NCI-H82 treated with DMSO at 0.1 percent for 48 hours (cell line): ENCODE results near the gene NAALAD2.
"Not testable (repeated sequence)": the region's sequence is repeated elsewhere in the genome, so short reads cannot be mapped to it uniquely, and the experiment has no call there.

Experiments used
- DNase-seq: peaks from one replicate; lab custom pipeline; 2025; ENCODE audit not compliant: unreplicated experiment; lab: John Stamatoyannopoulos, UW

Gene NAALAD2

DNA sequence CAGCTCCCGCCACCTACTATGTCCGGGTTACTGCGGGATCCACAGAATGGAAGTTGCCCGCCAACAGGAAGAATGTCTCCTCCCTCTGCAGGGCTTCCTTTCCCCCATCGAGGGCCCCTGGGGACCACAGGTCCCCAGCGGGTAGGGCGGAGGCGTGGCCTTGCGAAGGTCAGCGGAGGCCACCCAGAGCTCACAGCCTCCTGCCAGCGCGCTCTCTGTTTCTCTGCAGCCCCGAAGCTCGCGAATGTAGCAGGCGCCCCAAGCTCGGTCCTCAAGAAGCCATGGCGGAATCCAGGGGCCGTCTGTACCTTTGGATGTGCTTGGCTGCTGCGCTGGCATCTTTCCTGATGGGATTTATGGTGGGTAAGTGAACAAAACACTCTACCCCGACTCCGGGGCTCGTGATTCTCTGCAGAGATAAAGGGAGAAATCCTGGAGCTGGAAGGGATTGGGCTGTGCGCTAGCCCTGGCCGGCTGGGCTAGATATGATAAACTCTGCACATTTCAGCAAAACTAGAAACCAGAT, at the start of gene NAALAD2:
Gene NAALAD2, plus strand, starts transcription at position 186 of the 526 bp plus-strand sequence. Its CDS starts 96 bp downstream, at position 282.
- peak; percentile 65 for DNase-seq

- DNase-seq: not testable (repeated sequence)
These were observed 48.8 kb upstream of the NAALAD2 start, which contains the start of gene UBTFL1 for GRCh38 chr11:90085650-90086049. TSS of gene UBTFL1 (plus strand) at chr11:90085950. CDS start at chr11:90085950, 0 bp downstream.

DNA sequence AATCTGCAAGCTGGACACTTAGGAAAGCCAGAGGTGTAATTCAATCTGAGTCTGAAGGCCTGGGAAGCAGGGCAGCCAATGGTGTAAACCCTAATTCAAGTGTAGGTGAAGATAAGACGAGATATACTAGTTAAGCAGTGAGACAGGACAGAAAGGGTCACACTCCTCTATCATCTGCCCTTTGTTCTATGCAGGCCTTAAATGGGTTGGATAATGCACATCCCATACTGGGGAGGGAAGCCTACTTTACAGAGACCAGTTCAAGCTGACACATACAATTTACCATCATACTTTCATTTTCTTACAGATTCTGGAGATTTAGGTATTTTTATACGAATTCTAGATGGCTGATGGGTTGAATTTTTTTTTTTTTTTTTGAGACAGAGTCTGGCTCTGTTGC, 45.7 kb upstream of the NAALAD2 start:
- DNase-seq: not testable (repeated sequence)

DNA sequence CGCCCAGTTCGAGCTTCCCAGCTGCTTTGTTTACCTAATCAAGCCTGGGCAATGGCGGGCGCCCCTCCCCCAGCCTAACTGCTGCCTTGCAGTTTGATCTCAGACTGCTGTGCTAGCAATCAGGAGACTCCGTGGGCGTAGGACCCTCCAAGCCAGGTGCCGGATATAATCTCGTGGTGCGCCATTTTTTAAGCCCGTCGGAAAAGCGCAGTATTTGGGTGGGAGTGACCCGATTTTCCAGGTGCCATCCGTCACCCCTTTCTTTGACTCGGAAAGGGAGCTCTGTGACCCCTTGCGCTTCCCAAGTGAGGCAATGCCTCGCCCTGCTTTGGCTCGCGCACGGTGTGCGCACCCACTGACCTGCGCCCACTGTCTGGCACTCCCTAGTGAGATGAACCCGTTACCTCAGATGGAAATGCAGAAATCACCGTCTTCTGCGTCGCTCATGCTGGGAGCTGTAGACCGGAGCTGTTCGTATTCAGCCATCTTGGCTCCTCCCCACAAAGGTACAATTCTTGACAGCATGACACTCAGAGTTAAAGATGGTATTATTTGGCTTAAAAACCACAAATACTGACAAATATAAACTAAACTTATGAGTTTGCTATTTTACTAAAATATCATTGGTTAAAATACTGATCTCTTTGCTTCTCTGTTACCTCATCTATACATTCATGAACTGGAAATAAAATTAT, 39.1 kb upstream of the NAALAD2 start:
- not testable (repeated sequence) for DNase-seq

DNA sequence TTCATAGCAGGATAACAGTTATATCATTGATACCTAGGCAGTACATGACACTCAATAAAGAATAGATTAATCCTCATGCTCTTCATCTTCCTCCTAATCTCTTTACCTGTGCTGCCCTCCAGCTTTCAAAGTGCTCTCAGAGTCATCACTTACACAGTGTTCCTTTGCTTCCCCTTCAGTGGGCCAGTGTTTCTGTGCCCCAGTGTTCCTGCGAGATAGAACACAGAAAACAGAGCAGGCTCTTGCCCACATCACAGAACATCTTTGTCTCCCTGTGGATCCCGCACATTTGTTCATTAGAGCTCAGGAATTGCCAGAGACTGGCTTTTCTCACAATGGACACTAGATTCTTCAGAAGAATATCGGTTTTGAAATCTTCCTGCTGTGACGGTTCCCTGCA, 36.2 kb upstream of the NAALAD2 start:
- DNase-seq: not testable (repeated sequence)

DNA sequence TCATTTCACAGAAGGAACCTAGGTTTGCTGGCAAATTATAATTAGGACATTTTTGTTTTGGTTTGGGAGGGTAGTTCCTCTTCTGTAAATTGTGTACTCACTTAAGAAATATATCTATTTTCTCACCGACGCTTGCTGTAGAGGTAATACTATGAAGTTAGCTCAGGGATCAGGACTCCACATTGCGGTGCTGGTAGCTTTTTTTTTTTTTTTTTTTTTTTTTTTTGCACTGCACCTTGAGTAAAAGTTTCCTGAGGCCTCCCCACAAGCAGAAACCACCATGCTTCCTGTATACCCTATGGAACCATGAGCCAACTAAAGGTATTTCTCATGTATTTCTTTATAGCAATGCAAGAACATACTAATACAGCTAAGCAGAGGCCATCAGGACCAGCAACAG, 34.0 kb upstream of the NAALAD2 start:
- DNase-seq: no peak

DNA sequence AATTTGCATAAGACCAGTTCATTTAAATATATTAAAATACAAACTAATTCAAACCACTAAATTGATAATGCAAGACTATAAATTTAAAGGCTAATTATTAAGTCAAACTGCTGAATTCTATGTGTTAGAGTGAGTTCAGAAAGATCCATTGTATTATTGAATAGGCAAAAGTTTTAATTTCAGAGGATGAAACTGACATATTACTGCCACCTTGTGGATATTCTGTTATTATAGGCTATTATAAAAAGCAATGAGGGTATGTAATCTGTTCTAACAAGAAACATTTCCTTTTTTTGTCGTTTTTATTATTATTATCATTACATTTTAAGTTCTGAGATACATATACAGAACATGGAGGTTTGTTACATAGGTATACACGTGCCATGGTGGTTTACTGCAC, 20.9 kb upstream of the NAALAD2 start:
- no peak for DNase-seq

- peak; percentile 27 for DNase-seq
These were observed 14.3 kb upstream of the NAALAD2 start for GRCh38 chr11:90120191-90120590.

DNA sequence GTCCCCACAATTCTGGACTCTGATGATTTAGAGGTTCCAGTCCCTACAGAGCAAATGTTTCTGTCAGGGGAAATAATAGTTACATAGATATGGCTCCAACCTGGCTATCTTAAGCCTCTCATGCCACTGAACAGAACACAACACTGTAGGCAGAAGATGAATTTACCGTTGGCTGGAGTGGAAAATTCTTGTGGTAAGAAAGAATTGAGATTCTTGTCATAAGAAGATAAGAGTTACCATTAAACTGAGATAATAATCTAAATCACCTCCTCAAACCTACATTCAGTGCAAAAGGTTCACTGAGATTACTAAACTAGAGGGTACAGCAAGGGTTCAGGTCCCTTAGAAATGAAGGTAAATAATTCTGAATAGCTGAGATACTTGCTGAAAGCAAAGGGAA, 10.1 kb upstream of the NAALAD2 start:
- no peak for DNase-seq

DNA sequence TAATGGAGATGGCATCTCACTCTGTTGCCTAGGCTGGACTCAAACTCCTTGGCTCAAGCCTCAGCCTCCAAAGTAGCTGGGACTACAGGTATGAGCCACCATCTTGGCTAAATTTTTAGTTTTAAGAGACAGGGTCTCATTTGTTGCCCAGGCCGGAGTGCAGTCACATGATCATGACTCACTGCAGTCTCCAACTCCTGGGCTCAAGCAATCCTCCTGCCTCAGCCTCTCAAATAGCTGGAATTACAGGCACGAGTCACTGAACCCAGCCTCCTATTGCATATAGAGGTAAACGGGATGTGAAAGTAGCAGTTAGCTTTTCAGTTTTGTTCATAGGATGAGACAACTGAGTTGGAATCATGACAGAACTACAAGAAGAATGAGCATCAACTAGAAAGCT, 9.5 kb upstream of the NAALAD2 start:
- DNase-seq: no peak

GRCh38 chr11:90133560-90134477, 644 bp upstream of the NAALAD2 start:
- DNase-seq: no peak

DNA sequence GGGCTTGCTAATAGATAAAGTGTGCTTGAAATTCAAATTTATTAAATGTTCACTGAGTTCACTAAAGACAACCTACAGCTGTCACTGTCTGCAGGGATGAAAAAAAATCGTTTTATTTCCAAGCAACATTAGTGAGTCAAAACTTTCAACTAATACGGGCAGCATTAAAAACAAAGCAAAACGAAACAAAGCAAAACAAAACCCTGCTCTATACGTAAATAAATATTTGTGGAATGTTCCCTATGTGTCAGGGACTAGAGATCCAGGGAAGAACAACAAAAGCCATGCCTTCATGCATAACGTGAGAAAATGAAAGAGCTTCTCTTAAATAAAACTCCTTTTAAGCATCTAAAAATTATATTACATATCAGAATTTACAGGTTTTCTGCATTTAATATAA, 553 bp downstream of the NAALAD2 start:
- no peak for DNase-seq

DNA sequence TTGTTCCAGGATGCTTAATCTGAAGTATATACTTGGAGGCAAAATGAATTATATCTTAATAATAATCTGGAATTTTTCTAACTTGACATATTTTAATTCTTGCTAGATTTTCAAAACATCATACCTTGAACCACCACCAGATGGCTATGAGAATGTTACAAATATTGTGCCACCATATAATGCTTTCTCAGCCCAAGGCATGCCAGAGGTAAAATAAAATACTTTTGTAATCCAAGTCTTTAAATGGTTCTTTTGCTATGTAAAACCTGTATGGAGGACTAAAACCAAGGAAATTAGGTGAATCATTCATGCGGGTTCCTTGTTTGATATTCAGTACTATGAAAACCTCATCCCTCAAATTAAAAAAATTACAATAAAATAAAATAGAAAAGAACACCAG, 14.4 kb downstream of the NAALAD2 start:
- no peak for DNase-seq

DNA sequence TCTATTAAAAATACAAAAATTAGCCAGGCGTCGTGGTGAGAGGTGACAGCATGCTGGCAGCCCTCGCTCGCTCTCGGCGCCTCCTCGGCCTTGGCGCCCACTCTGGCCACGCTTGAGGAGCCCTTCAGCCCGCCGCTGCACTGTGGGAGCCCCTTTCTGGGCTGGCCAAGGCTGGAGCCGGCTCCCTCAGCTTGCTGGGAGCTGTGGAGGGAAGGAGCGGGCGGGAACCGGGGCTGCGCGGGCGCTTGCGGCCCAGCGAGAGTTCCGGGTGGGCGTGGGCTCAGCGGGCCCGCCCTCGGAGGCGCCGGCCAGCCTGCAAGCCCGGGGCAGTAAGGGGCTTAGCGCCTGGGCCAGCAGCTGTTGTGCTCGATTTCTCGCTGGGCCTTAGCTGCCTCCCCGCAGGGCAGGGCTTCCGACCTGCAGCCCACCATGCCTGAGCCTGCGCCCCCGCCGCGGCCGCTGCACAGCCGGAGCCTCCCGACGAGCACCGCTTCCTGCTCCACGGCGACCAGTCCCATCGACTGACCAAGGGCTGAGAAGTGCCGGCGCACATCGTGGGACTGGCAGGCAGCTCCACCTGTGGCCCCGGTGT, 32.6 kb downstream of the NAALAD2 start:
- not testable (repeated sequence) for DNase-seq

DNA sequence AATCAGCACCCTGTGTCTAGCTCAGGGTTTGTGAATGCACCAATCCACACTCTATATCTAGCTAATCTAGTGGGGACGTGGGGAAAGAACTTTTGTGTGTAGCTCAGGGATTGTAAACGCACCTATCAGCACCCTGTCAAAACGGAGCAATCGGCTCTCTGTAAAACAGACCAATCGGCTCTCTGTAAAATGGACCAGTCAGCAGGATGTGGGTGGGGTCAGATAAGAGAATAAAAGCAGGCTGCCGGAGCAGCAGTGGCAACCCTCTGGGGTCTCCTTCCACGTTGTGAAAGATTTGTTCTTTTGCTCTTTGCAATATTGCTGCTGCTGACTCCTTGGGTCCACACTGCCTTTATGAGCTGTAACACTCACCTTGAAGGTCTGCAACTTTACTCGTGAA, 33.2 kb downstream of the NAALAD2 start:
- not testable (repeated sequence) for DNase-seq

DNA sequence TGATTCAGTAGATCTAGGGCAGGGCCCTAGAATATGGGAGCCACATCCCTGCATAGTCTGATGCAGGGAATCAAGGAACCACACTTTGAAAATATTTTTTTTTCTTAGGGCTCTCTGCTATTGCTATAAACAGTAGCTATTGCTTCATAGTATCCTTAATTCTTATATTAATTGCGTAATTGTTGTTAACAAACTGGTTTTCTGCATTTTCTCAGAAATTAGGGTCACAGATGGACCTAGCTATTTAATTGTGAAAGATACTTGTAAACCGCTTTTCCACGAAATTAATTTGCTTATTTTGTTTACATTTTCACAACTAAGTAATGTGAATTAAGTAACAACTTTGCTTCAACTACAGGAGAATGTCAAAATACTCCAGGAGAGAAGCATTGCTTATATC, 34.1 kb downstream of the NAALAD2 start:
- no peak for DNase-seq

- no peak for DNase-seq
These were observed 36.9 kb downstream of the NAALAD2 start for GRCh38 chr11:90171359-90171758.

DNA sequence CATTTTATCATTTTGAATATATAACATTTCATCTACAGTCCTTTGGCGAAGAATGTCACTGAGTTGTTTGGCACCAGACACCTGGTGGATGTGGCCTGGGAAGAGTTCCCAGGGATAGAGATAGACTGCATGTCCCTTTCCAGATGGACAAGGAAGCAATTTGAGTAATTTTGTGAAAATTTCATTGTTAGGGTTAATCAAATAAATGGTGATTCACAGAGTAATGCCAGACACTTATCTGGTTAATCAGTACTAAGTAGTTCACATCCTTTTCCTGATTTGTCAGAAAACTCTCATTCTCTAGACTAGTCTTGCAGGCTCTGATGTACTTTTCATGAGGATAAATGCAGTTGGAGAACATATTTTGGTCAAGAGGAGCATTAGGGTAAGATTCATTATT, 41.6 kb downstream of the NAALAD2 start:
- DNase-seq: no peak

- DNase-seq: no peak
These were observed 44.3 kb downstream of the NAALAD2 start for GRCh38 chr11:90178751-90179150.

- DNase-seq: no peak
These were observed 45.5 kb downstream of the NAALAD2 start for GRCh38 chr11:90179923-90180322.

DNA sequence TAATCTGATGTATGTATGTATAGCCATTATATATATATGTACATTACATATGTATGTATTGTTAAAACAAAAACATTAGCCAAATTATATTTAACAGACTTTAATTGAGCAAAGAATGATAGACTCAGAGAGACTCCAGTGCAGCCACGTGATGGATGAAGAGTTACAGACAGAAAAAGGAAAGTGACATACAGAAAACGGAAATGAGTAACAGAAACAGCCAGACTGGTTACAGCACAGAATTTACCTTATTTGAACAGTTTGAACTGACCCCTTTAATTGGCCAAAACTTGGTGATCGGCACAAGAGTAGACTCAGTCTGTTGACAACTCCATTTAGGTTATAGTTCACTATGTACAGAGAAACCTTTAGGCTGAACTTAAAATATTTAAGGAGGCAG, 53.4 kb downstream of the NAALAD2 start:
- DNase-seq: no peak
